Cardiac fibroblast (primary cell): ENCODE results near the gene SPATA12.

Experiments
- DNase-seq, 2 donors: peaks; one replicate each; pipeline versions ENCODE4 v3.0.0 to v3.0.0-alpha.2; 2010; ENCODE audit warnings: low read depth in 2 of 2
- H3K4me3 ChIP-seq, 2 donors: replicated peaks in 1 of 2; 1 replicate in 1 of 2; 2 replicates in 1 of 2; pipeline ENCODE4 v1.5.1; 2011; ENCODE audit warnings: low read depth in 2 of 2, low read length in 2 of 2, mild to moderate bottlenecking in 2 of 2, moderate library complexity in 1 of 2
- CTCF ChIP-seq: IDR thresholded peaks from one replicate; pipeline ENCODE4 v1.5.1; 2011; ENCODE audit warnings: low read depth, mild to moderate bottlenecking, low read length, inconsistent platforms

The SPATA12 gene

GRCh38 chr3:57068437-57069089 is 8.1 kb downstream of the SPATA12 start:
- H3K4me3 ChIP-seq, result no peak overlapping the region
- TF ChIP-seq CTCF, result no peak
- peak; percentile 85 to 94 for DNase-seq

- DNase-seq, result no peak
- no peak for TF ChIP-seq CTCF
Observed at GRCh38 chr3:57069503-57069902, 9.0 kb downstream of the SPATA12 start.

GRCh38 chr3:57073628-57074027 is 13.2 kb downstream of the SPATA12 start:
- no peak overlapping the region for H3K4me3 ChIP-seq
- TF ChIP-seq CTCF, result no peak
- no peak for DNase-seq

More at GRCh38 chr3:57069503-57069902, 9.0 kb downstream of the SPATA12 start:
- no peak overlapping the region for H3K4me3 ChIP-seq

- no peak overlapping the region for H3K4me3 ChIP-seq
- TF ChIP-seq CTCF, result no peak
- DNase-seq, result no peak
Observed at GRCh38 chr3:57074135-57074534, 13.7 kb downstream of the SPATA12 start.

GRCh38 chr3:57076422-57076951 is 16.0 kb downstream of the SPATA12 start:
- no peak for DNase-seq
- H3K4me3 ChIP-seq, result no peak overlapping the region
- TF ChIP-seq CTCF, result no peak

GRCh38 chr3:57077630-57078343 is 17.3 kb downstream of the SPATA12 start:
- H3K4me3 ChIP-seq, result peak overlapping the region; percentile 63 to 87
- no peak for TF ChIP-seq CTCF
- no peak for DNase-seq
